ENCODE data around the gene UBE2J1. TPM values are rescaled to one million over a fixed set of nuclear protein-coding genes. Genes with fewer than 3 reads are reported as not detected.
"Not testable (repeated sequence)": the region's sequence is repeated elsewhere in the genome, so short reads cannot be mapped to it uniquely, and the experiment has no call there.

UBE2J1 gene, protein sequence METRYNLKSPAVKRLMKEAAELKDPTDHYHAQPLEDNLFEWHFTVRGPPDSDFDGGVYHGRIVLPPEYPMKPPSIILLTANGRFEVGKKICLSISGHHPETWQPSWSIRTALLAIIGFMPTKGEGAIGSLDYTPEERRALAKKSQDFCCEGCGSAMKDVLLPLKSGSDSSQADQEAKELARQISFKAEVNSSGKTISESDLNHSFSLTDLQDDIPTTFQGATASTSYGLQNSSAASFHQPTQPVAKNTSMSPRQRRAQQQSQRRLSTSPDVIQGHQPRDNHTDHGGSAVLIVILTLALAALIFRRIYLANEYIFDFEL
- 10 to 100 TPM; 17.6 to 45.2 (median 34.6) TPM for total RNA-seq

DNA sequence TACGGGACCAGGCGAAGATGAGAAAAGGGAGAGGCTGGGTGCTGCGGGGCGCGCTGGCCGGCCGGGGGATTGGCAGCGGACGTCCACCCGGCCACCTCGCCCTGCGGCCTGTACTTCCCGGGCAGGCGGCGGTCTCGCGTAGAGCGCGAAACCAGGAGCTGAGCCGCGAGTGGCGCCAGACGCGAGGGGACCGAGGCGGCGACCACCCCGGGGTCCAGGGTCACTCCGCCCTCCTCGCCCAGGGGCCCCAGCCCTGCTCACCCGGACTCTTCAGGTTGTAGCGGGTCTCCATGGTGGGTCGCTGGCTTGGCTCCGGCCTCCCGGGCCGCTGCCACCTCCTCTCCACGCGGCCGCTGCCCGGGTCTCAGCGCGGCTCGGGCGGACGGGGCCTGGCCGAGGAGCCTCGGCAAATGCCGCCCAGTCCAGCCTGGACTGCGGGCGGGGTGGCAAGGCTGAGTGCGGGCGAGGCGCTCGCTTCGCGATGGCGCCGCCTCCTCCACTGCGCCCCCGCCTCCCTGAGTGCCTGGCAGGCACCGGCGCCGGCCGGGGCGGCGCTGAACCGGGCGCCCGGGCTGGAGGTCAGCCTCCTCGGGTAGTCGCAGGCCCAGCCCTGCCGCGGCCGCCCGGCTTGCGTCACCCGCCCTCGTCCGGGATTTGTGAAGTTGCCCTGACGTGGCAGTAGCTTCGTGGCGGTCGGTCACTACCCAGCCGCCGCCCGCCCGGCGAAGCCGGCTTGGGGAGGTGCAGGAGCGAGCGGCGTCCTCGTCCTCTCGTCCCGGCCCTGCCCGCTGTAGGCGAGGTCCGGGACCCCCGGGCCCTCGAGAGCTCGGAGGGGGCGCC lies at the start of gene UBE2J1:
Gene UBE2J1, minus strand, starts transcription at position 445 of the 840 bp plus-strand sequence. Its CDS starts 153 bp downstream, at position 292.
- H3K4me3 ChIP-seq, result peak within 1 kb of the TSS; percentile 60 to 84 (median 65)
- peak within 1 kb of the TSS; percentile 95 to 98 for H3K27ac ChIP-seq
- peak; percentile 89 to 95 (median 92) for ATAC-seq (replicated peaks in 6 of 8)
- in situ Hi-C loops (cut with MboI; ENCODE audit: low pct_unique_long_range_greater_than_20kb in 2 of 9, low sequenced_read_pairs in 9 of 9, unreplicated experiment in 9 of 9), result loop anchor here in 1 of 9 experiments (25.0 kb wide), 1 partner anchor 365 kb away; no protein-coding TSS in a partner anchor
- WGBS, 10 experiments, result 0 to 8% (median 0%) methylated on average over 2 to 17 of the region's 102 CpGs; no CpG with 5 or more reads in 5 of the 10 experiments
- H3K4me1 ChIP-seq (replicated peaks in 1 of 2), result peaks cover 10 to 16% of the 10 kb centered on the region in 2 donors

DNA sequence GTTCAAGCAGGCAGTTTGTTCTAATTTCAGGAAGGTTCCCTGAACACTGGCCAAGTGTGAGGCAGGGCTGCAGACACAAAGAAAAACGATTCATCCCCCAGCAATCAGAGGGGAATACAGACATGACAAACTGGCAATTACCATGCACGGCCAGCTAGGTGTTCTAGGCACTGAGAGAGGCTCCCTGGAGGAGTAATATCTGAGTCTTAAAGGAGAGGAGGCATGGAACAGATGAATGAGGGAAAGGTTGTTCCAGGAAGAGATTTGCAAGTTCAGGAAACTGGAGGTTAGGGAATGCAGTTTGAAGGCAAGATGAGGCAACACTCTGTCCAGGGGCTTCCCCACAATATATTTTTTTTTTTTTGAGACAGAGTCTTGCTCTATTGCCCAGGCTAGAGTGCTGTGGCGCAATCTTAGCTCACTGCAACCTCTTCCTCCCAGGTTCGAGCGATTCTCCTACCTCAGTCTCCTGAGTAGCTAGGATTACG lies 48.4 kb upstream of the UBE2J1 start:
- Histone ChIP-seq H3K4me1 (replicated peaks in 1 of 2) (peaks cover 13 to 15% of the 10 kb centered on the region in 2 donors), H3K27ac (peak overlapping the region in 1 of 2 donors; percentile 52), H3K4me3 (no peak overlapping the region)
- WGBS, 10 experiments, result 0 to 100% (median 74%) methylated on average over 1 to 6 of the region's 6 CpGs; no CpG with 5 or more reads in 3 of the 10 experiments
- peak; percentile 8 to 74 (median 40) for ATAC-seq (replicated peaks in 6 of 8)
- in situ Hi-C loops (cut with MboI; ENCODE audit: low pct_unique_long_range_greater_than_20kb in 2 of 9, low sequenced_read_pairs in 9 of 9, unreplicated experiment in 9 of 9), result no loop called here

DNA sequence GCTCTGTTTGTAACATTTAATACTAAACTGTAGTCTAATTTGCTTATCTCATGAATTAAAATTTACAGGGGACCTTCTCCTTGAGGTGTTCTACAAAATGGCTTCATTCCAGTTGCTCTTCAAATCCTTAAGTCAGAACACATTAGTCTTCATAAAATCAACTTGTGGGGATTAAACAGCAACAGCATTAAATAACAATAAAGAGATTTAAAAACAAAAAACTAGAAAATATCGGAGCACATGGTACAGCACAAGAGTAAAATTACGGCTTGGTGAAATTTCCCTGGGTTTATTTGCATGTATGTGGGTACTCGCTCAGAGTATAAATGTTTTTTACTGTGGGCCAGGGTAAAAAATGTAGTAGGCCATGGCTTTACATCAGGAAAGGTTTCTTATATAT lies 47.5 kb upstream of the UBE2J1 start:
- in situ Hi-C loops (cut with MboI; ENCODE audit: low pct_unique_long_range_greater_than_20kb in 2 of 9, low sequenced_read_pairs in 9 of 9, unreplicated experiment in 9 of 9), result no loop called here
- H3K27ac ChIP-seq, result no peak overlapping the region
- no peak for ATAC-seq (replicated peaks in 6 of 8)

DNA sequence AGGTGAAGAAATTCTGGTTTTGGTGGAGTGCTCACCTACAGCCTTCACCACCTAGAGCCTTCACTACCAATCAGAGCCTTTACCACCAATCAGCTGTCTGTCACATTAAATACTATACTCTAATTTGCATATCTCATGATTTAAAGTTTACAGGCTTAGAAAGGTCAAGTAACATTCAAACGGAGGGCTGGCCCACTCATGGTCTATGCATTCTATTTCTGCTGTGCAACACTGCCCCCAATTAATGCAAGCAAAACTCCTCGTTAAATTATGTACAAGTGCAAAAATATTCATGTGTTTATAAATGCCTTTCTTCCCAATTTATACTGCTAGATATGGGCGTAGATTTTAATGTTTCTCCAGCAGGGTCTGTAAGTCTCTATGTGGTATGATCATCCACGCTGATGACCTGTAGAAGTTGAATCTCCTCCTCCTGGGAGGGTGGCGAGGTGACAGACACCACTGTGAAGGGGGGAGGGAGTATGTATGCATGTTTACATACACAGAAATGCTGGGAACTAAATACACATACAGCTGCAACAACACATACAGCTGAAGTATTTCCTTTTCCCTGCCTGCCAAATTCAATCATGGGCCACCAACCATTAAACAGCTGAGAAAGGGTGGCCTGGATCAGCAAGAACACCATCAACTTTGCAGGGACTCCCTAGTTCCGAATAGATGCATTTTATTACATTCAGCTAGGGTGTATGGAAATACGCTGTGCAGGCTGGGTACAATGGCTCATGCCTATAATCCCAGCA lies 46.4 kb upstream of the UBE2J1 start:
- 0 to 100% (median 87%) methylated on average over 1 to 5 of the region's 7 CpGs for WGBS, 10 experiments
- peaks cover 6 to 8% of the 10 kb centered on the region in 2 donors for H3K4me1 ChIP-seq (replicated peaks in 1 of 2)
- in situ Hi-C loops (cut with MboI; ENCODE audit: low pct_unique_long_range_greater_than_20kb in 2 of 9, low sequenced_read_pairs in 9 of 9, unreplicated experiment in 9 of 9), result no loop called here
- no peak overlapping the region for H3K4me3 ChIP-seq
- peak in 3 of 8 experiments; percentile 61 to 92 (median 76) for ATAC-seq (replicated peaks in 6 of 8)
- H3K27ac ChIP-seq, result no peak overlapping the region

More for the DNA sequence above, 47.5 kb upstream of the UBE2J1 start:
- Histone ChIP-seq H3K4me1 (replicated peaks in 1 of 2) (peaks cover 6 to 8% of the 10 kb centered on the region in 2 donors), H3K4me3 (no peak overlapping the region)
- 0 to 100% (median 93%) methylated on average over 1 to 3 of the region's 3 CpGs for WGBS, 10 experiments

DNA sequence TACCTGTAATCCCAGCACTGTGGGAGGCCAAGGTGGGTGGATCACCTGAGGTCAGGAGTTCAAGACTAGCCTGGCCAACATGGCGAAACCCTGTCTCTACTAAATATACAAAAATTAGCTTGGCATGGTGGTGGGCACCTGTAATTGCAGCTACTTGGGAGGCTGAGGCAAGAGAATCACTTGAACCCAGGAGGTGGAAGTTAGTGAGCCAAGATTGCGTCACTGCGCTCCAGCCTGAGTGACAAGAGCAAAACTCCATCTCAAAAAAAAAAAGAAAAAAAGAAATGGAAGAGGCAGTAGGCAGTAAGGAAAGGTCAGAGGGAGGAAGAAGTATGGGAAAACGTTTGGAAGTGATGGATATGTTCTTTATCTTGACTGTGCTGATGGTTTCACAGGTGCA lies 45.4 kb upstream of the UBE2J1 start:
- H3K27ac ChIP-seq; H3K4me1 ChIP-seq (replicated peaks in 1 of 2); in situ Hi-C loops (cut with MboI; ENCODE audit: low pct_unique_long_range_greater_than_20kb in 2 of 9, low sequenced_read_pairs in 9 of 9, unreplicated experiment in 9 of 9); ATAC-seq (replicated peaks in 6 of 8); H3K4me3 ChIP-seq: not testable (repeated sequence)
- WGBS, 10 experiments, result 0 to 95% (median 78%) methylated on average over 1 to 4 of the region's 4 CpGs

DNA sequence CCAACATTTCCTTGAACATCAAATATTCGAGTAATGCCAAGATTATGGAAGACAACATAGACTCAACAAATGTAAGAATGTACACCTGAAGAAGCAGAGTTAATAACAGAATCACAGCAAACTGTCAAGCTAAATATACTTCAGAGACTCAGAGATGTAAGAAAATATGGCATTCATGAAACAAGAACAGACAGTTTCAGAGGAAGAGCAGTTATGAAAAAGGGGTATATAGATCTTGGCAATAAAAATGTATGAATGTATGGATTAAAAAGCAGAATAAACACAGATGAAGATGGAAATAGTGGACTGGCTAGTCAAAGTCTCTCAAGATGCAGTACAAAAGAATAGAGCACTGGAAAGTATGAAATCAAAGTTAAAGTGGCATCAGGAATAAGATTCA lies 41.1 kb upstream of the UBE2J1 start:
- no peak for ATAC-seq (replicated peaks in 6 of 8)
- H3K27ac ChIP-seq, result no peak overlapping the region
- WGBS, 10 experiments, result 14 to 100% (median 80%) methylated on average over 1 of the region's 1 CpG; no CpG with 5 or more reads in 1 of the 10 experiments
- no peak overlapping the region for H3K4me3 ChIP-seq
- in situ Hi-C loops (cut with MboI; ENCODE audit: low pct_unique_long_range_greater_than_20kb in 2 of 9, low sequenced_read_pairs in 9 of 9, unreplicated experiment in 9 of 9), result no loop called here
- no peaks in the 10 kb centered on the region for H3K4me1 ChIP-seq (replicated peaks in 1 of 2)

DNA sequence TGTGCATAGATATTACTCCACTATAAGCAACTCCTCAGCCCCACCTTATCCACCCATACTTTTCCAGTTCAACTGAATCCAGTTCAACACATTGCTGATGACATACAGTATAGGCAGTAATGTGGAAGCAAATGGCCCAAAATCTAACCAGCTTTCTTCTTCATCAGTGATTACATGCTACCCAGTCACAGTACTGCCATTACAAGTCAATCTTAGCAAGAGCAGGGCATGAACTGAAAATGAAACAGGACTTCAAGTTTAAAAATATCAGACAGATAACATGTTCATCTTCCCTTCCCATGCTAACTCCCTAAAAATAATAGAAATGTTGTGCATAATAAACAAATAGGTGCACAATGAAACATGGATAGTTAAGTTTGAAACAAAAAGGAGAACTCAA lies 40.3 kb upstream of the UBE2J1 start:
- peaks cover 5 to 6% of the 10 kb centered on the region in 2 donors for H3K4me1 ChIP-seq (replicated peaks in 1 of 2)
- no peak overlapping the region for H3K27ac ChIP-seq
- in situ Hi-C loops (cut with MboI; ENCODE audit: low pct_unique_long_range_greater_than_20kb in 2 of 9, low sequenced_read_pairs in 9 of 9, unreplicated experiment in 9 of 9), result no loop called here
- no peak for ATAC-seq (replicated peaks in 6 of 8)
- no peak overlapping the region for H3K4me3 ChIP-seq

DNA sequence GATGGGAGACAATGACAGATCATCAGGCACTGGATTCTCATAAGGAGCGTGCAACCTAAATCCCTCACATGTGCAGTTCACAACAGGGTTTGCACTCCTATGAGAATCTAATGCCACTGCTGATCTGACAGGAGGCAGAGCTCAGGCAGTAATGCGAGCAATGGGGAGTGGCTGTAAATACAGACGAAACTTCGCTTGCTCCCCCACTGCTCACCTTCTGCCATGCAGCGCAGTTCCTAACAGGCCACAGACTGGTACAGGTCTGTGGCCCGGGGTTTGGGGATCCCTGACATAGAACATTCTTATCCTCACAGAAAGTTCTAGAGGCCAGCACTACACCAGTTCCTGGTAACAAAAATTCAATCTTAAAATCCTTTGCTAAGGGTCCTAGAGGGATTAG lies 36.3 kb upstream of the UBE2J1 start:
- no peak overlapping the region for H3K4me3 ChIP-seq
- no peak overlapping the region for H3K27ac ChIP-seq
- in situ Hi-C loops (cut with MboI; ENCODE audit: low pct_unique_long_range_greater_than_20kb in 2 of 9, low sequenced_read_pairs in 9 of 9, unreplicated experiment in 9 of 9), result no loop called here
- peaks cover 5 to 9% of the 10 kb centered on the region in 2 donors for H3K4me1 ChIP-seq (replicated peaks in 1 of 2)
- ATAC-seq (replicated peaks in 6 of 8), result no peak
- 80 to 100% (median 87%) methylated on average over 1 to 6 of the region's 6 CpGs; no CpG with 5 or more reads in 2 of the 10 experiments for WGBS, 10 experiments

DNA sequence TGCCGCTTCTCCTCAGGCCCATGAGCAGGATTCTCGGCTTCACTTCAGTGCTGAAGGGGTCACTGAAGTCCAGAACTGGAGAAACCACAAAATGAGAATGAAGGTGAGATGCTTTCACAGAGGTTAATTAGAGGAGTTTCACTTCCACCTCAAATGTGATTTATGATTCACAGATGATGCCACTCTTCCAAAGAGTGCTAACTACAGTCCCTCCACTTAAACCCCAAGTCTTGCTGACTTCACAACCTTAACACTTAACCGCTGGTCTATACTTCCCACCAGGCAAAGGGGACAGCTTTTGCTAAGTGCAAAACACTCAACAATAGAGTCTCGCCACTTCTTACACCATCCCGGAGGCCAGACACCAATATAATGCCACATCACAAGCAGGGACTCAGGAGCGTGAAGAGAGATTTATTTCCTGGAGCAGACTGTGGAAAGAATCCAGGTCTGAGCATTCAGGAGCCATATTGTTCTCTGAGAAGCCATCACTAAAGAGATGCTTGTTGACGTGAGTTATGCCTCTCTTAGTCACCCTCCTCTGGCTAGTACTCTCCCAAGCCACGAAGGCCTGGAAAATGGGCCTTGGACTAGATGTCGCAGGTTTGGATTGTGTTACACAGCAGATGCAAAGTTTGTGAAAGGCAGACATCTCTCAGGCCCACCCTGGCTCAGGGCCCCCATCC lies 35.1 kb upstream of the UBE2J1 start:
- no peak overlapping the region for H3K27ac ChIP-seq
- 74 to 100% (median 91%) methylated on average over 1 to 8 of the region's 9 CpGs; no CpG with 5 or more reads in 2 of the 10 experiments for WGBS, 10 experiments
- ATAC-seq (replicated peaks in 6 of 8), result peak in 5 of 8 experiments; percentile 56 to 95 (median 93)
- H3K4me1 ChIP-seq (replicated peaks in 1 of 2), result peaks cover 5 to 9% of the 10 kb centered on the region in 2 donors
- no peak overlapping the region for H3K4me3 ChIP-seq
- in situ Hi-C loops (cut with MboI; ENCODE audit: low pct_unique_long_range_greater_than_20kb in 2 of 9, low sequenced_read_pairs in 9 of 9, unreplicated experiment in 9 of 9), result no loop called here

DNA sequence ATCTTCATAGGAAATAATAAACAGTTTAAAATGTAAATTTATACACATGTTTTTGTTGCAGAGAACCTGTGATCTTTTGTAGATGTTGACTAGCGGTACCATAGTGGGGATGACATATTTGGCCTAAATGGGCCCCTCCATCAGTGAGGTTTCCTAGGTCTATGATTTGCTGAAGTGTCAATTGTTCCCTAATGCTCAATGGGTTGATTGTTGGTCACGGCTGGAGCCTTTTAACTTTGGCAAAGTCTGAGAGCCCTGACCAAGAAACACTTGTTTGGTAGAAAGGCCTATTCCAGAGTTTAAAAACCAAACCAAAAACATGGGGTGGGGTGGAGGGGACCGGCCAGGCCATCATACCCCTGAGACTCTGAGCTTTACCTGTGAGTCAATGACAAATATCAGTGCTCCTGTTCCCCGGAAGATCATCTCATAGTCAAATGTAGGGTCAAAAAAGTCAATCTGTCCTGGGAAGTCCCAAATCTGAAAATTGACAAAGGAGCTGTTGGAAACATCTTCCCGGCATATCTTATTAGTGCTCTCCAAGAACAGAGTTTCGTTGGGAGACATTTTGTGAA lies 34.5 kb upstream of the UBE2J1 start:
- Histone ChIP-seq H3K27ac (no peak overlapping the region), H3K4me1 (replicated peaks in 1 of 2) (peaks cover 5 to 9% of the 10 kb centered on the region in 2 donors), H3K4me3 (no peak overlapping the region)
- in situ Hi-C loops (cut with MboI; ENCODE audit: low pct_unique_long_range_greater_than_20kb in 2 of 9, low sequenced_read_pairs in 9 of 9, unreplicated experiment in 9 of 9), result no loop called here
- 40 to 100% (median 91%) methylated on average over 3 to 6 of the region's 6 CpGs; no CpG with 5 or more reads in 4 of the 10 experiments for WGBS, 10 experiments
- no peak for ATAC-seq (replicated peaks in 6 of 8)

DNA sequence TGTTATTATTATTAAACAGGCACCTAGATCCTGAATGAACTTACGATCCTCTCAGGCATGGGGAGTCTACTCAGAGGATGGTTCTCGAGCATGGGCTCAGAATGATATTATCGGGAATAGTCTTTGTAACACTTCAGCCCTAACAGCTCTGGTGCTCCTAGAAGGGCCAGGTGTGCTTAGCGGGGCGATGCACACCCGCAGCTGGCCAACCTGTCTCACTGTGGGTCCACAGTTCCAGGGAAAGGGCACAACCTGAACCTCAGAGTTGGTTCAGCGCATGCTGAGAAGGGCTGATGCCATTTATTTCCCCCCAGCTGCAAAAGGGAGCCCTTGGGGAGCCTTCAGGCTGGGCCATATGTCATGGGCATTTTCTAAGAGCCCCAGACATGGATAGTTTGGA lies 33.3 kb upstream of the UBE2J1 start:
- in situ Hi-C loops (cut with MboI; ENCODE audit: low pct_unique_long_range_greater_than_20kb in 2 of 9, low sequenced_read_pairs in 9 of 9, unreplicated experiment in 9 of 9), result no loop called here

More for the DNA sequence above, 33.3 kb upstream of the UBE2J1 start:
- WGBS, 10 experiments, result 90 to 95% (median 93%) methylated on average over 2 to 6 of the region's 7 CpGs; no CpG with 5 or more reads in 5 of the 10 experiments
- Histone ChIP-seq H3K4me3 (no peak overlapping the region), H3K27ac (no peak overlapping the region), H3K4me1 (replicated peaks in 1 of 2) (peaks cover 5 to 9% of the 10 kb centered on the region in 2 donors)
- no peak for ATAC-seq (replicated peaks in 6 of 8)

All from motor neuron (in vitro differentiated cells).